H9 (cell line): Measurements from ENCODE around the gene KRT85. TPM values are rescaled to one million over a fixed set of nuclear protein-coding genes. Genes with fewer than 3 reads are reported as not detected.

Experiments
- DNase-seq: peaks from one replicate; pipeline ENCODE4 v3.0.0-alpha.2; 2017
- H2AFZ ChIP-seq: one replicate; pipeline ENCODE4 v1.6.1; 2013; ENCODE audit warnings: mild to moderate bottlenecking, low read length, control low read depth, moderate library complexity
- H2AK5ac ChIP-seq: 2 replicates; pipeline ENCODE4 v1.6.1; 2013; ENCODE audit warnings: low read length, control low read depth, mixed read lengths; ENCODE audit not compliant: insufficient read length
- H2BK120ac ChIP-seq: one replicate; pipeline ENCODE4 v1.6.1; 2013; ENCODE audit warnings: low read depth, mild to moderate bottlenecking, low read length, control low read depth, inconsistent platforms; ENCODE audit not compliant: poor library complexity, severe bottlenecking
- H2BK12ac ChIP-seq: 2 replicates; pipeline ENCODE4 v1.6.1; 2013; ENCODE audit warnings: low read length, control low read depth, mixed read lengths, low read depth; ENCODE audit not compliant: insufficient read length
- H2BK15ac ChIP-seq: 2 replicates; pipeline ENCODE4 v1.6.1; 2013; ENCODE audit warnings: low read depth, low read length, control low read depth
- H2BK20ac ChIP-seq: one replicate; pipeline ENCODE4 v1.6.1; 2013; ENCODE audit warnings: low read depth, mild to moderate bottlenecking, low read length, control low read depth, inconsistent platforms; ENCODE audit not compliant: poor library complexity, severe bottlenecking
- H2BK5ac ChIP-seq: 2 replicates; pipeline ENCODE4 v1.6.1; 2013; ENCODE audit warnings: low read length, control low read depth, mixed read lengths; ENCODE audit not compliant: insufficient read length
- H3K14ac ChIP-seq: 2 replicates; pipeline ENCODE4 v1.6.1; 2013; ENCODE audit warnings: low read length, control low read depth; ENCODE audit not compliant: insufficient read depth
- H3K18ac ChIP-seq: 2 replicates; pipeline ENCODE4 v1.6.1; 2013; ENCODE audit warnings: low read depth, mild to moderate bottlenecking, mixed read lengths, low read length, control low read depth; ENCODE audit not compliant: insufficient read length
- H3K23ac ChIP-seq: 2 replicates; pipeline ENCODE4 v1.6.1; 2013; ENCODE audit warnings: low read length, control low read depth, mixed read lengths, low read depth; ENCODE audit not compliant: insufficient read length
- H3K23me2 ChIP-seq: 2 replicates; pipeline ENCODE4 v1.6.1; 2013; ENCODE audit warnings: low read depth, mild to moderate bottlenecking, mixed read lengths, low read length, control low read depth; ENCODE audit not compliant: insufficient read length, poor library complexity, severe bottlenecking
- H3K27ac ChIP-seq: 2 replicates; pipeline ENCODE4 v1.5.1; 2013; ENCODE audit warnings: low read length, control low read depth, mixed read lengths, low read depth; ENCODE audit not compliant: insufficient read length
- H3K27me3 ChIP-seq: 2 replicates; pipeline ENCODE4 v1.6.1; 2013; ENCODE audit warnings: low read length, control low read depth, inconsistent platforms; ENCODE audit not compliant: insufficient read depth
- H3K4ac ChIP-seq: 2 replicates; pipeline ENCODE4 v1.6.1; 2013; ENCODE audit warnings: low read depth, mild to moderate bottlenecking, control low read depth, inconsistent platforms, low read length, moderate library complexity
- H3K4me1 ChIP-seq: 2 replicates; pipeline ENCODE4 v1.6.1; 2013; ENCODE audit warnings: low read length, control low read depth, inconsistent platforms; ENCODE audit not compliant: insufficient read depth
- H3K4me2 ChIP-seq: 2 replicates; pipeline ENCODE4 v1.6.1; 2013; ENCODE audit warnings: low read length, control low read depth, mixed read lengths; ENCODE audit not compliant: insufficient read length, insufficient read depth
- H3K56ac ChIP-seq: 2 replicates; pipeline ENCODE4 v1.6.1; 2013; ENCODE audit warnings: low read depth, mild to moderate bottlenecking, mixed read lengths, low read length, control low read depth; ENCODE audit not compliant: insufficient read length
- H3K79me1 ChIP-seq: 2 replicates; pipeline ENCODE4 v1.6.1; 2013; ENCODE audit warnings: low read depth, mild to moderate bottlenecking, moderate library complexity, low read length, control low read depth, inconsistent platforms; ENCODE audit not compliant: insufficient read depth, poor library complexity, severe bottlenecking
- H3K79me2 ChIP-seq: 2 replicates; pipeline ENCODE4 v1.6.1; 2013; ENCODE audit warnings: low read length, control low read depth, inconsistent platforms; ENCODE audit not compliant: insufficient read depth
- H3K9ac ChIP-seq: 2 replicates; pipeline ENCODE4 v1.6.1; 2013; ENCODE audit warnings: low read length, control low read depth, mixed read lengths; ENCODE audit not compliant: insufficient read length; ENCODE audit errors: extremely low read depth
- H3K9me3 ChIP-seq: one replicate; pipeline ENCODE4 v1.6.1; 2013; ENCODE audit warnings: low read depth, low read length, inconsistent platforms; ENCODE audit not compliant: control insufficient read depth
- H3T11ph ChIP-seq: one replicate; pipeline ENCODE4 v1.6.1; 2013; ENCODE audit warnings: mild to moderate bottlenecking, low read length, control low read depth, inconsistent platforms
- H4K20me1 ChIP-seq: one replicate; pipeline ENCODE4 v1.6.1; 2013; ENCODE audit not compliant: control insufficient read depth, insufficient read length, insufficient read depth
- H4K5ac ChIP-seq: 2 replicates; pipeline ENCODE4 v1.6.1; 2013; ENCODE audit warnings: low read depth, mild to moderate bottlenecking, mixed read lengths, low read length, control low read depth; ENCODE audit not compliant: insufficient read length
- H4K8ac ChIP-seq: replicated peaks from 2 replicates; pipeline ENCODE4 v1.6.1; 2013; ENCODE audit warnings: low read length, control low read depth, mixed read lengths, low read depth; ENCODE audit not compliant: insufficient read length
- H4K91ac ChIP-seq: 2 replicates; pipeline ENCODE4 v1.6.1; 2013; ENCODE audit warnings: low read depth, mild to moderate bottlenecking, moderate library complexity, mixed read lengths, low read length, control low read depth; ENCODE audit not compliant: insufficient read length
- H3K27ac Mint-ChIP-seq, 3 experiments: 2 replicates in 2 of 3; 3 replicates in 1 of 3; pipeline ENCODE4 v1.8.0; 2020 to 2021; ENCODE audit warnings: mixed read lengths in 3 of 3, mild to moderate bottlenecking in 1 of 3, moderate library complexity in 1 of 3
- H3K27me3 Mint-ChIP-seq: 2 replicates; pipeline ENCODE4 v1.8.0; 2021; ENCODE audit warnings: low read depth, mild to moderate bottlenecking, moderate library complexity, mixed read lengths
- H3K36me3 Mint-ChIP-seq, 3 experiments: 2 replicates in 2 of 3; 3 replicates in 1 of 3; pipeline ENCODE4 v1.8.0; 2020 to 2021; ENCODE audit warnings: low read depth in 3 of 3, mixed read lengths in 3 of 3; ENCODE audit not compliant: insufficient read depth in 1 of 3
- H3K4me1 Mint-ChIP-seq, 2 experiments: 2 replicates each; pipeline ENCODE4 v1.8.0; 2020; ENCODE audit warnings: mixed read lengths in 2 of 2
- H3K4me3 Mint-ChIP-seq, 2 experiments: 2 replicates in 1 of 2; 3 replicates in 1 of 2; pipeline ENCODE4 v1.8.0; 2020 to 2021; ENCODE audit warnings: mild to moderate bottlenecking in 2 of 2, mixed read lengths in 2 of 2, moderate library complexity in 1 of 2
- H3K9me3 Mint-ChIP-seq, 2 experiments: 2 replicates in 1 of 2; 3 replicates in 1 of 2; pipeline ENCODE4 v1.8.0; 2020; ENCODE audit warnings: mild to moderate bottlenecking in 2 of 2, mixed read lengths in 2 of 2, moderate library complexity in 1 of 2
- WGBS: extraction: QIAGEN DNeasy Blood & Tissue Kit; methylation state at CpG from one replicate; pipeline ENCODE4 v1.1.7; 2013; ENCODE audit warnings: missing lambda C conversion rate, low lambda C conversion rate, mixed read lengths; ENCODE audit not compliant: insufficient read length; ENCODE audit errors: extremely low coverage; 5-methylcytosine and 5-hydroxymethylcytosine counted together
- total RNA-seq: library from RNA; stranded (reverse); gene quantifications from 2 replicates; pipeline ENCODE4 v1.2.1, GENCODE V29; 2021
- TF ChIP-seq, protein P1 (sequence below): fragments of 200-600 bp; sonication (generic); conservative IDR thresholded peaks from 3 replicates; pipeline ENCODE4 v1.8.0; 2021; ENCODE audit warnings: antibody characterized with exemption, mild to moderate bottlenecking

The KRT85 gene
- total RNA-seq, 1 experiment from 2014 or later = not detected

DNA sequence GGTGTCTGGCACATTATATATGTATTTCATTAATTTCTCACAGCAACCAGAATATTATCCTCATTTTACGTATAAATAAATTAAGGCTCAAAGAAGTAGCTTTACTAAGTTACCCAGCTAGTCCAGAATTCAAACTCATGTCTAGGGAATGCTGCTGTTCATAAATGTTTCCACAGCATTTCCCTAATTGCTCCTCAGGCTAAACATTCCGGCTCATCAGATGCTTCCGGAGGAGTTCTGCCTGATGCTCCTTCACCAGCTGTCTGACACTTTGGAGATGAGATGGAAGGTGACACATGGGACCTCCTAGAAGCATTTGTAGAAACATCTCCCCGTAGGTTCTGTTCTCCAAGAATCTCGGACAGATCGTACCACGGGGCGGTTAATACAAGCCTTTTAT, 12.1 kb downstream of the KRT85 start:
- H3K23ac ChIP-seq = no peak overlapping the region
- no peak overlapping the region for H4K8ac ChIP-seq
- no peak overlapping the region for H3K9ac ChIP-seq
- H2BK120ac ChIP-seq = no peak overlapping the region
- H2BK15ac ChIP-seq = no peak overlapping the region
- no peaks in the 10 kb centered on the region; a peak in 1 of 5 replicates for H3K9me3 Mint-ChIP-seq
- no peaks in the 10 kb centered on the region for H3K27me3 ChIP-seq
- H3K14ac ChIP-seq = no peak overlapping the region
- DNase-seq = no peak
- no peak overlapping the region for H3K27ac Mint-ChIP-seq
- H3K56ac ChIP-seq = no peak overlapping the region
- no peak overlapping the region for H3K18ac ChIP-seq
- no peak overlapping the region for H2BK12ac ChIP-seq
- H3K9me3 ChIP-seq = no peaks in the 10 kb centered on the region
- no peak overlapping the region for H4K5ac ChIP-seq
- no peak overlapping the region for H2AFZ ChIP-seq
- no peak overlapping the region for H3K4me3 Mint-ChIP-seq
- H3K4me1 Mint-ChIP-seq = peaks cover 13 to 18% of the 10 kb centered on the region in 2 experiments
- no peak overlapping the region for H3T11ph ChIP-seq
- H3K4me2 ChIP-seq = no peak overlapping the region
- H2BK5ac ChIP-seq = no peak overlapping the region
- H3K23me2 ChIP-seq = no peaks in the 10 kb centered on the region
- H2AK5ac ChIP-seq = no peak overlapping the region
- H2BK20ac ChIP-seq = no peak overlapping the region
- H3K79me2 ChIP-seq = no peaks in the 10 kb centered on the region
- no peaks in the 10 kb centered on the region for H3K36me3 Mint-ChIP-seq
- no peak overlapping the region for H3K4ac ChIP-seq
- no peak overlapping the region for H4K91ac ChIP-seq
- no peaks in the 10 kb centered on the region for H3K4me1 ChIP-seq
- WGBS = no CpG with 5 or more reads among the region's 8 CpGs
- H3K27me3 Mint-ChIP-seq = peaks cover 8% of the 10 kb centered on the region; the same call in 1 of the 2 replicates
- TF ChIP-seq, protein P1, sequence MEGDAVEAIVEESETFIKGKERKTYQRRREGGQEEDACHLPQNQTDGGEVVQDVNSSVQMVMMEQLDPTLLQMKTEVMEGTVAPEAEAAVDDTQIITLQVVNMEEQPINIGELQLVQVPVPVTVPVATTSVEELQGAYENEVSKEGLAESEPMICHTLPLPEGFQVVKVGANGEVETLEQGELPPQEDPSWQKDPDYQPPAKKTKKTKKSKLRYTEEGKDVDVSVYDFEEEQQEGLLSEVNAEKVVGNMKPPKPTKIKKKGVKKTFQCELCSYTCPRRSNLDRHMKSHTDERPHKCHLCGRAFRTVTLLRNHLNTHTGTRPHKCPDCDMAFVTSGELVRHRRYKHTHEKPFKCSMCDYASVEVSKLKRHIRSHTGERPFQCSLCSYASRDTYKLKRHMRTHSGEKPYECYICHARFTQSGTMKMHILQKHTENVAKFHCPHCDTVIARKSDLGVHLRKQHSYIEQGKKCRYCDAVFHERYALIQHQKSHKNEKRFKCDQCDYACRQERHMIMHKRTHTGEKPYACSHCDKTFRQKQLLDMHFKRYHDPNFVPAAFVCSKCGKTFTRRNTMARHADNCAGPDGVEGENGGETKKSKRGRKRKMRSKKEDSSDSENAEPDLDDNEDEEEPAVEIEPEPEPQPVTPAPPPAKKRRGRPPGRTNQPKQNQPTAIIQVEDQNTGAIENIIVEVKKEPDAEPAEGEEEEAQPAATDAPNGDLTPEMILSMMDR = no peak
- H3K79me1 ChIP-seq = no peaks in the 10 kb centered on the region
- no peaks in the 10 kb centered on the region for H4K20me1 ChIP-seq
- H3K27ac ChIP-seq = no peak overlapping the region
